A673 (cell line): ENCODE measurements around the gene APBA1. TPM values are rescaled to one million over a fixed set of nuclear protein-coding genes. Genes with fewer than 3 reads are reported as not detected.

ENCODE experiments used
- BruUV-seq: library from RNA; stranded (reverse); fragments of 400-500 nt; replicated peaks from 2 replicates; lab custom pipeline; 2021; lab: Mats Ljungman, UMichigan
- CTCF ChIA-PET: fragments of 300-600 bp; sonication (Branson Sonifier 250); formaldehyde crosslinking; loops from one replicate; lab custom pipeline; 2022; ENCODE audit warnings: antibody characterized with exemption; lab: Charles Lee
- POLR2A ChIA-PET: fragments of 300-600 bp; sonication (Branson Sonifier 250); formaldehyde crosslinking; loops from one replicate; lab custom pipeline; 2022; ENCODE audit warnings: antibody characterized with exemption; ENCODE audit not compliant: low non-redundant PET; lab: Charles Lee
- DNase-seq: peaks from one replicate; pipeline ENCODE4 v3.0.0-alpha.2; 2015; ENCODE audit warnings: low spot score
- H3K27ac ChIP-seq: fragments of 200-600 bp; sonication (generic); 2 replicates; pipeline ENCODE4 v1.5.1; 2016; ENCODE audit warnings: mixed run types, low read depth, mild to moderate bottlenecking, mixed read lengths, antibody characterized with exemption, low read length; ENCODE audit not compliant: poor library complexity, severe bottlenecking
- H3K27me3 ChIP-seq: fragments of 200-600 bp; sonication (generic); replicated peaks from 2 replicates; pipeline ENCODE4 v1.6.1; 2017; ENCODE audit warnings: mixed run types, low read depth, mild to moderate bottlenecking, mixed read lengths, antibody characterized with exemption, low read length; ENCODE audit not compliant: insufficient read depth, poor library complexity
- H3K36me3 ChIP-seq: fragments of 200-600 bp; sonication (generic); 2 replicates; pipeline ENCODE4 v1.6.1; 2016; ENCODE audit warnings: mixed run types, mild to moderate bottlenecking, mixed read lengths, antibody characterized with exemption, low read length; ENCODE audit not compliant: insufficient read depth, poor library complexity, severe bottlenecking
- H3K4me1 ChIP-seq: fragments of 200-600 bp; sonication (generic); 2 replicates; pipeline ENCODE4 v1.6.1; 2017; ENCODE audit warnings: mixed run types, mild to moderate bottlenecking, mixed read lengths, antibody characterized with exemption, low read length; ENCODE audit not compliant: insufficient read depth, poor library complexity, severe bottlenecking
- H3K4me3 ChIP-seq: fragments of 200-600 bp; sonication (generic); 2 replicates; pipeline ENCODE4 v1.5.1; 2016; ENCODE audit warnings: low read depth, mixed run types, mild to moderate bottlenecking, mixed read lengths, low read length; ENCODE audit not compliant: poor library complexity, severe bottlenecking
- H3K9me3 ChIP-seq: fragments of 200-600 bp; sonication (generic); 2 replicates; pipeline ENCODE4 v1.6.1; 2016; ENCODE audit warnings: mixed run types, low read depth, mild to moderate bottlenecking, mixed read lengths, antibody characterized with exemption, low read length; ENCODE audit not compliant: poor library complexity, severe bottlenecking
- CTCF ChIP-seq: fragments of 300-800, 200-600 bp; sonication (generic); conservative IDR thresholded peaks from 2 replicates; pipeline ENCODE4 v1.5.1; 2017; ENCODE audit warnings: low read depth, mild to moderate bottlenecking, antibody characterized with exemption, low read length, moderate library complexity, mixed read lengths
- EZH2 ChIP-seq: fragments of 200-600 bp; sonication (generic); IDR thresholded peaks from 2 replicates; pipeline ENCODE4 v1.6.1; 2017; ENCODE audit warnings: borderline replicate concordance, low read depth, mild to moderate bottlenecking, mixed read lengths, antibody characterized with exemption, low read length; ENCODE audit not compliant: poor library complexity, severe bottlenecking
- intact Hi-C: fragments of 100-400 bp; cut with micrococcal nuclease; formaldehyde crosslinking; loops from one replicate; pipeline ENCODE4 v1.10.0; 2022; ENCODE audit not compliant: unreplicated experiment
- total RNA-seq: library from RNA; stranded (reverse); gene quantifications from 2 replicates; pipeline ENCODE4 v1.2.3, GENCODE V29; 2021

Gene APBA1
- total RNA-seq, 1 experiment from 2014 or later: 0.13 TPM

- BruUV-seq: no TSS peak
- no peaks in the 10 kb centered on the region for H3K36me3 ChIP-seq
- POLR2A ChIA-PET: no interaction called here
- H3K9me3 ChIP-seq: no peaks in the 10 kb centered on the region
- no peak overlapping the region for H3K4me3 ChIP-seq
- TF ChIP-seq EZH2: no peak
- no peak for TF ChIP-seq CTCF
- H3K27ac ChIP-seq: no peak overlapping the region
- DNase-seq: no peak
- CTCF ChIA-PET: no interaction called here
- no peaks in the 10 kb centered on the region for H3K27me3 ChIP-seq
- intact Hi-C loops: no loop called here
- H3K4me1 ChIP-seq: no peaks in the 10 kb centered on the region
Observed at GRCh38 chr9:69483886-69484422, 188.2 kb downstream of the APBA1 start.

GRCh38 chr9:69476797-69477196 is 195.4 kb downstream of the APBA1 start:
- H3K4me3 ChIP-seq: no peak overlapping the region
- DNase-seq: no peak
- peaks cover 22% of the 10 kb centered on the region for H3K27me3 ChIP-seq
- ChIA-PET CTCF (no interaction called here), POLR2A (no interaction called here)
- BruUV-seq: no TSS peak
- intact Hi-C loops: no loop called here
- no peaks in the 10 kb centered on the region for H3K36me3 ChIP-seq
- H3K27ac ChIP-seq: no peak overlapping the region
- H3K4me1 ChIP-seq: no peaks in the 10 kb centered on the region
- H3K9me3 ChIP-seq: no peaks in the 10 kb centered on the region
- TF ChIP-seq EZH2: no peak
- no peak for TF ChIP-seq CTCF

- intact Hi-C loops: no loop called here
- Histone ChIP-seq H3K27ac (no peak overlapping the region), H3K27me3 (peaks cover 22% of the 10 kb centered on the region), H3K4me1 (no peaks in the 10 kb centered on the region), H3K4me3 (no peak overlapping the region), H3K9me3 (no peaks in the 10 kb centered on the region), H3K36me3 (no peaks in the 10 kb centered on the region)
- TF ChIP-seq EZH2: no peak
- TF ChIP-seq CTCF: no peak
- ChIA-PET POLR2A (no interaction called here), CTCF (no interaction called here)
- DNase-seq: no peak
- no TSS peak for BruUV-seq
Observed at GRCh38 chr9:69476016-69476415, 196.2 kb downstream of the APBA1 start.
